ENCODE measurements around the gene TUBB.
"Not testable (repeated sequence)": the region's sequence is repeated elsewhere in the genome, so short reads cannot be mapped to it uniquely, and the experiment has no call there.

GRCh38 chr6:30764490-30765043 lies 44.4 kb downstream of the TUBB start:
- TF ChIP-seq CTCF, EP300 (IDR thresholded peaks at IDR 0.05): not testable (repeated sequence)
